Astrocyte (in vitro differentiated cells and primary cell): ENCODE data around the gene ATG7. TPM values are rescaled to one million over a fixed set of nuclear protein-coding genes. Genes with fewer than 3 reads are reported as not detected.

ENCODE experiments used
- DNase-seq: peaks from one replicate; pipeline ENCODE4 v3.0.0-alpha.2; 2010; ENCODE audit warnings: low read depth
- FAIRE-seq: peaks from 2 replicates; lab custom pipeline; 2011; peaks lifted over from hg19 to GRCh38; lab: Jason Lieb, UNC
- H2AFZ ChIP-seq: 2 replicates; pipeline ENCODE4 v1.6.0; 2012; ENCODE audit warnings: low read depth, low read length, inconsistent platforms
- H3K27ac ChIP-seq: 2 replicates; pipeline ENCODE4 v1.5.1; 2011; ENCODE audit warnings: low read depth, low read length, inconsistent platforms
- H3K27me3 ChIP-seq: 2 replicates; pipeline ENCODE4 v1.6.0; 2011; ENCODE audit warnings: low read length, inconsistent platforms; ENCODE audit not compliant: insufficient read depth
- H3K36me3 ChIP-seq: 2 replicates; pipeline ENCODE4 v1.5.1; 2011; ENCODE audit warnings: low read length, inconsistent platforms; ENCODE audit not compliant: insufficient read depth
- H3K4me1 ChIP-seq: 2 replicates; pipeline ENCODE4 v1.5.1; 2011; ENCODE audit warnings: low read length, inconsistent platforms; ENCODE audit not compliant: insufficient read depth
- H3K4me2 ChIP-seq: 2 replicates; pipeline ENCODE4 v1.6.0; 2012; ENCODE audit warnings: low read length, inconsistent platforms
- H3K4me3 ChIP-seq: 2 replicates; pipeline ENCODE4 v1.5.1; 2011; ENCODE audit warnings: low read depth, mild to moderate bottlenecking, low read length, inconsistent platforms; ENCODE audit not compliant: insufficient read depth
- H3K79me2 ChIP-seq: 2 replicates; pipeline ENCODE4 v1.6.0; 2012; ENCODE audit warnings: mild to moderate bottlenecking, low read length, inconsistent platforms; ENCODE audit not compliant: insufficient read depth
- H3K9ac ChIP-seq: 2 replicates; pipeline ENCODE4 v1.6.0; 2012; ENCODE audit warnings: mild to moderate bottlenecking, low read length, inconsistent platforms
- H3K9me3 ChIP-seq: 2 replicates; pipeline ENCODE4 v1.5.1; 2012; ENCODE audit warnings: low read depth, mild to moderate bottlenecking, low read length, inconsistent platforms; ENCODE audit not compliant: insufficient read depth
- H4K20me1 ChIP-seq: 2 replicates; pipeline ENCODE4 v1.6.0; 2012; ENCODE audit warnings: low read length, inconsistent platforms; ENCODE audit not compliant: insufficient read depth
- H3K27ac Mint-ChIP-seq: one replicate; pipeline ENCODE4 v1.8.0; 2021; ENCODE audit warnings: mild to moderate bottlenecking, mixed read lengths; ENCODE audit not compliant: unreplicated experiment
- H3K27me3 Mint-ChIP-seq: one replicate; pipeline ENCODE4 v1.8.0; 2021; ENCODE audit warnings: low read depth, mixed read lengths; ENCODE audit not compliant: unreplicated experiment
- H3K36me3 Mint-ChIP-seq: one replicate; pipeline ENCODE4 v1.8.0; 2021; ENCODE audit warnings: low read depth, mixed read lengths; ENCODE audit not compliant: unreplicated experiment
- H3K4me1 Mint-ChIP-seq: one replicate; pipeline ENCODE4 v1.8.0; 2021; ENCODE audit warnings: low read depth, mixed read lengths; ENCODE audit not compliant: unreplicated experiment
- H3K4me3 Mint-ChIP-seq: one replicate; pipeline ENCODE4 v1.8.0; 2021; ENCODE audit warnings: mild to moderate bottlenecking, moderate library complexity, mixed read lengths; ENCODE audit not compliant: unreplicated experiment
- H3K9me3 Mint-ChIP-seq: one replicate; pipeline ENCODE4 v1.8.0; 2021; ENCODE audit warnings: mild to moderate bottlenecking, mixed read lengths; ENCODE audit not compliant: unreplicated experiment
- CTCF ChIP-seq: IDR thresholded peaks from 2 replicates; pipeline ENCODE4 v1.5.1; 2011; ENCODE audit warnings: low read depth, mild to moderate bottlenecking, inconsistent platforms, low read length, moderate library complexity; ENCODE audit not compliant: insufficient read depth
- EZH2 ChIP-seq: IDR thresholded peaks from 2 replicates; pipeline ENCODE4 v1.6.1; 2012; ENCODE audit warnings: mild to moderate bottlenecking, low read length, inconsistent platforms; ENCODE audit not compliant: insufficient read depth
- total RNA-seq: library from RNA; stranded (reverse); gene quantifications from 2 replicates; pipeline ENCODE4 v1.2.1, GENCODE V29; 2021

The ATG7 gene
- total RNA-seq, 1 donor from 2014 or later = 29.5 TPM

GRCh38 chr3:11564577-11565001 is 292.4 kb downstream of the ATG7 start:
- Histone ChIP-seq H3K9me3 (no peaks in the 10 kb centered on the region), H3K79me2 (peaks cover 93% of the 10 kb centered on the region), H3K4me2 (no peak overlapping the region), H3K36me3 (peaks cover 29% of the 10 kb centered on the region), H2AFZ (no peak overlapping the region), H3K4me1 (peaks cover 44% of the 10 kb centered on the region), H3K4me3 (no peak overlapping the region), H3K9ac (no peak overlapping the region), H4K20me1 (peaks cover 55% of the 10 kb centered on the region), H3K27ac (no peak overlapping the region), H3K27me3 (no peaks in the 10 kb centered on the region)
- no peak for DNase-seq
- TF ChIP-seq EZH2 (no peak), CTCF (no peak)
- no peak for FAIRE-seq
- H3K9me3 Mint-ChIP-seq = no peaks in the 10 kb centered on the region
- H3K36me3 Mint-ChIP-seq = peaks cover 26% of the 10 kb centered on the region
- H3K27ac Mint-ChIP-seq = no peak overlapping the region
- H3K4me1 Mint-ChIP-seq = peaks cover 50% of the 10 kb centered on the region
- H3K27me3 Mint-ChIP-seq = no peaks in the 10 kb centered on the region
- H3K4me3 Mint-ChIP-seq = no peak overlapping the region

GRCh38 chr3:11565072-11565471 is 292.9 kb downstream of the ATG7 start:
- no peaks in the 10 kb centered on the region for H3K27me3 ChIP-seq
- H3K9me3 Mint-ChIP-seq = no peaks in the 10 kb centered on the region
- DNase-seq (no peak), FAIRE-seq (no peak)
- H3K79me2 ChIP-seq = peaks cover 93% of the 10 kb centered on the region
- H4K20me1 ChIP-seq = peaks cover 50% of the 10 kb centered on the region
- no peak overlapping the region for H3K4me3 ChIP-seq
- H3K9me3 ChIP-seq = no peaks in the 10 kb centered on the region
- no peak overlapping the region for H3K27ac Mint-ChIP-seq
- H3K4me1 ChIP-seq = peaks cover 48% of the 10 kb centered on the region
- peaks cover 25% of the 10 kb centered on the region for H3K36me3 Mint-ChIP-seq
- H3K4me1 Mint-ChIP-seq = peaks cover 48% of the 10 kb centered on the region
- no peaks in the 10 kb centered on the region for H3K27me3 Mint-ChIP-seq
- no peak for TF ChIP-seq EZH2
- TF ChIP-seq CTCF = no peak
- peaks cover 28% of the 10 kb centered on the region for H3K36me3 ChIP-seq
- H3K4me2 ChIP-seq = no peak overlapping the region
- no peak overlapping the region for H3K4me3 Mint-ChIP-seq
- no peak overlapping the region for H2AFZ ChIP-seq
- H3K27ac ChIP-seq = no peak overlapping the region
- no peak overlapping the region for H3K9ac ChIP-seq

- H3K27ac ChIP-seq = no peak overlapping the region
- TF ChIP-seq CTCF (no peak), EZH2 (no peak)
- DNase-seq (no peak), FAIRE-seq (no peak)
- H3K27me3 Mint-ChIP-seq = no peaks in the 10 kb centered on the region
- H3K4me3 ChIP-seq = no peak overlapping the region
- peaks cover 47% of the 10 kb centered on the region for H3K4me1 Mint-ChIP-seq
- peaks cover 48% of the 10 kb centered on the region for H3K4me1 ChIP-seq
- H3K79me2 ChIP-seq = peaks cover 93% of the 10 kb centered on the region
- H3K27me3 ChIP-seq = no peaks in the 10 kb centered on the region
- no peak overlapping the region for H3K9ac ChIP-seq
- H3K36me3 Mint-ChIP-seq = peaks cover 21% of the 10 kb centered on the region
- H3K9me3 Mint-ChIP-seq = no peaks in the 10 kb centered on the region
- H3K27ac Mint-ChIP-seq = no peak overlapping the region
- H3K4me2 ChIP-seq = no peak overlapping the region
- no peak overlapping the region for H2AFZ ChIP-seq
- no peaks in the 10 kb centered on the region for H3K9me3 ChIP-seq
- H4K20me1 ChIP-seq = peaks cover 46% of the 10 kb centered on the region
- no peak overlapping the region for H3K4me3 Mint-ChIP-seq
- peaks cover 24% of the 10 kb centered on the region for H3K36me3 ChIP-seq
These were observed 293.3 kb downstream of the ATG7 start for GRCh38 chr3:11565492-11565891.
